Ishikawa (cell line): ENCODE data around the gene ERN1.

Experiments
- EGR1 ChIP-seq: IDR thresholded peaks from 2 replicates; pipeline ENCODE4 v1.6.1; 2012
- TF ChIP-seq, protein P1 (sequence below): IDR thresholded peaks from 2 replicates; pipeline ENCODE4 v1.6.1; 2012

DNA sequence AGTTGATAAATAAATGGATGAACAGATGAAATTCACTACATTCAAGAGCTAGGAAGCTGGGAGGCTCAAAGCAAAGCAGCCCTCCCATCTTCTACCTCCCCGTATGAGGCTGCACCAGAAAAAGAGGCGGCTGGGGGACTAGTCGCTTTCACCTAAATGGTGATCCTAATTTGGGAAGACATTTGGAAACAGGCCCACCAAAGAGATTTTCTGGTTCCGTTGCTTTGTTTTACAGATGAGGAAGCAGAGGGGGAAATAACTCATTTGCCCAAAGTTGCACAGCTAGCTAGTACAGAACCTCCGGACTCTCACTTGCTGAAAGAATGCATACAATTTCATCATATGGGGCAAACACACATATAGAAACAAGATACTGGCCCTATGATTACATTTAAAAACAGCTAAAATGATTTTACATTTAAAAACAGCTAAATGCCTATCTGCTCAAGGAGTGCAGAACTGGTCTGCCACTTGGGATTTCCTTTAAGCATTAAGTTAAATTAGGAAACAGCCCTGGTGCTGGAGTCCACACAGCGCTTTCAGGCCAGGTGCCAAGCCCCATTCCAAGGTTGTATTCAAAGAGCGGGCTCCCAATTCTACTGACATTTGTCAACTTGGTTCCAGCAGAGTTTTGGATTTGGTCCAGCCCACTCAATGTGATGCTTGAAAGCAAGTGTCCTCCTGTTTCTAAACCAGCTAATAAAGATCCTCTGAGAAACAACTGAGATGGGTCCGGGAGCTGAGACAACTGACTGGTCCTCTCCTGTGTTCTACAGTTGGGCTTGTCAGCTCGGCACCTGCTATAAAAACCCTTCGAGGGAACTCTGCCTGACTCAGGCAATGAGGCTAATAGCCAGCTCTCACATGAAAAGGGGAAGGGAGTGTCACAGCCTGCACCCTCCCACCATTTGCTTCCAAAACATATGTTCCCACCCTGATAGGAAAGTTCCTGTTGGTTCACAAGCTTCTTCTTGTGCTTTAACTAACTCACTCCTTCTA lies 11.7 kb downstream of the ERN1 start:
- TF ChIP-seq, protein P1, sequence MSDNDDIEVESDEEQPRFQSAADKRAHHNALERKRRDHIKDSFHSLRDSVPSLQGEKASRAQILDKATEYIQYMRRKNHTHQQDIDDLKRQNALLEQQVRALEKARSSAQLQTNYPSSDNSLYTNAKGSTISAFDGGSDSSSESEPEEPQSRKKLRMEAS, result no peak
- TF ChIP-seq EGR1, result no peak
